ENCODE results near the gene LYAR. TPM values are rescaled to one million over a fixed set of nuclear protein-coding genes. Genes with fewer than 3 reads are reported as not detected.
A peak's percentile ranks its signal among the peaks of the same experiment; 100 is the strongest.

The LYAR gene
- total and polyA plus RNA-seq, 2 of the 13 experiments (the other 11 are each of a cell fraction or from before 2014, with no cell fraction given): 7.8 to 94.2 TPM

GRCh38 chr4:4259484-4260100 lies 30.4 kb downstream of the LYAR start (continued):
- TF ChIP-seq, protein P1, sequence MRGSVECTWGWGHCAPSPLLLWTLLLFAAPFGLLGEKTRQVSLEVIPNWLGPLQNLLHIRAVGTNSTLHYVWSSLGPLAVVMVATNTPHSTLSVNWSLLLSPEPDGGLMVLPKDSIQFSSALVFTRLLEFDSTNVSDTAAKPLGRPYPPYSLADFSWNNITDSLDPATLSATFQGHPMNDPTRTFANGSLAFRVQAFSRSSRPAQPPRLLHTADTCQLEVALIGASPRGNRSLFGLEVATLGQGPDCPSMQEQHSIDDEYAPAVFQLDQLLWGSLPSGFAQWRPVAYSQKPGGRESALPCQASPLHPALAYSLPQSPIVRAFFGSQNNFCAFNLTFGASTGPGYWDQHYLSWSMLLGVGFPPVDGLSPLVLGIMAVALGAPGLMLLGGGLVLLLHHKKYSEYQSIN (CRISPR knock-in tag; IDR thresholded peaks at IDR 0.05; ENCODE audit: borderline replicate concordance): no peak
- TF ChIP-seq, protein P2, sequence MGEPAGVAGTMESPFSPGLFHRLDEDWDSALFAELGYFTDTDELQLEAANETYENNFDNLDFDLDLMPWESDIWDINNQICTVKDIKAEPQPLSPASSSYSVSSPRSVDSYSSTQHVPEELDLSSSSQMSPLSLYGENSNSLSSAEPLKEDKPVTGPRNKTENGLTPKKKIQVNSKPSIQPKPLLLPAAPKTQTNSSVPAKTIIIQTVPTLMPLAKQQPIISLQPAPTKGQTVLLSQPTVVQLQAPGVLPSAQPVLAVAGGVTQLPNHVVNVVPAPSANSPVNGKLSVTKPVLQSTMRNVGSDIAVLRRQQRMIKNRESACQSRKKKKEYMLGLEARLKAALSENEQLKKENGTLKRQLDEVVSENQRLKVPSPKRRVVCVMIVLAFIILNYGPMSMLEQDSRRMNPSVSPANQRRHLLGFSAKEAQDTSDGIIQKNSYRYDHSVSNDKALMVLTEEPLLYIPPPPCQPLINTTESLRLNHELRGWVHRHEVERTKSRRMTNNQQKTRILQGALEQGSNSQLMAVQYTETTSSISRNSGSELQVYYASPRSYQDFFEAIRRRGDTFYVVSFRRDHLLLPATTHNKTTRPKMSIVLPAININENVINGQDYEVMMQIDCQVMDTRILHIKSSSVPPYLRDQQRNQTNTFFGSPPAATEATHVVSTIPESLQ (CRISPR knock-in tag; conservative IDR thresholded peaks at IDR 0.05): 0 out of 2 replicates have a peak, but pooled peaks have one; percentile 23
- peak; percentile 87 for TF ChIP-seq MED1 (CRISPR knock-in tag; IDR thresholded peaks at IDR 0.05)
- TF ChIP-seq ZNF780A (CRISPR knock-in tag; IDR thresholded peaks at IDR 0.05): no peak
- TF ChIP-seq, protein P3, sequence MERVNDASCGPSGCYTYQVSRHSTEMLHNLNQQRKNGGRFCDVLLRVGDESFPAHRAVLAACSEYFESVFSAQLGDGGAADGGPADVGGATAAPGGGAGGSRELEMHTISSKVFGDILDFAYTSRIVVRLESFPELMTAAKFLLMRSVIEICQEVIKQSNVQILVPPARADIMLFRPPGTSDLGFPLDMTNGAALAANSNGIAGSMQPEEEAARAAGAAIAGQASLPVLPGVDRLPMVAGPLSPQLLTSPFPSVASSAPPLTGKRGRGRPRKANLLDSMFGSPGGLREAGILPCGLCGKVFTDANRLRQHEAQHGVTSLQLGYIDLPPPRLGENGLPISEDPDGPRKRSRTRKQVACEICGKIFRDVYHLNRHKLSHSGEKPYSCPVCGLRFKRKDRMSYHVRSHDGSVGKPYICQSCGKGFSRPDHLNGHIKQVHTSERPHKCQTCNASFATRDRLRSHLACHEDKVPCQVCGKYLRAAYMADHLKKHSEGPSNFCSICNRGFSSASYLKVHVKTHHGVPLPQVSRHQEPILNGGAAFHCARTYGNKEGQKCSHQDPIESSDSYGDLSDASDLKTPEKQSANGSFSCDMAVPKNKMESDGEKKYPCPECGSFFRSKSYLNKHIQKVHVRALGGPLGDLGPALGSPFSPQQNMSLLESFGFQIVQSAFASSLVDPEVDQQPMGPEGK (CRISPR knock-in tag; IDR thresholded peaks at IDR 0.05): peak; percentile 85
- TF ChIP-seq HOMEZ (CRISPR knock-in tag; IDR thresholded peaks at IDR 0.05; ENCODE audit: low read depth): peak; percentile 84
- TF ChIP-seq ZFP36L1 (CRISPR knock-in tag; IDR thresholded peaks at IDR 0.05): 0 out of 2 replicates have a peak, but pooled peaks have one; percentile 48
- TF ChIP-seq NFE2L1 (CRISPR knock-in tag; IDR thresholded peaks at IDR 0.05; ENCODE audit: borderline replicate concordance): no peak
- no peak for TF ChIP-seq ZNF598 (CRISPR knock-in tag; IDR thresholded peaks at IDR 0.05; ENCODE audit: borderline replicate concordance)
- no peak for TF ChIP-seq ISX (CRISPR knock-in tag; conservative IDR thresholded peaks at IDR 0.05)
- TF ChIP-seq ZMAT3 (CRISPR knock-in tag; conservative IDR thresholded peaks at IDR 0.05): 0 out of 2 replicates have a peak, but pooled peaks have one; percentile 43
- TF ChIP-seq ERF (CRISPR knock-in tag; IDR thresholded peaks at IDR 0.05): peak; percentile 69
- no peak for TF ChIP-seq ZBTB7A (CRISPR knock-in tag; IDR thresholded peaks at IDR 0.05)
- TF ChIP-seq, protein P4, sequence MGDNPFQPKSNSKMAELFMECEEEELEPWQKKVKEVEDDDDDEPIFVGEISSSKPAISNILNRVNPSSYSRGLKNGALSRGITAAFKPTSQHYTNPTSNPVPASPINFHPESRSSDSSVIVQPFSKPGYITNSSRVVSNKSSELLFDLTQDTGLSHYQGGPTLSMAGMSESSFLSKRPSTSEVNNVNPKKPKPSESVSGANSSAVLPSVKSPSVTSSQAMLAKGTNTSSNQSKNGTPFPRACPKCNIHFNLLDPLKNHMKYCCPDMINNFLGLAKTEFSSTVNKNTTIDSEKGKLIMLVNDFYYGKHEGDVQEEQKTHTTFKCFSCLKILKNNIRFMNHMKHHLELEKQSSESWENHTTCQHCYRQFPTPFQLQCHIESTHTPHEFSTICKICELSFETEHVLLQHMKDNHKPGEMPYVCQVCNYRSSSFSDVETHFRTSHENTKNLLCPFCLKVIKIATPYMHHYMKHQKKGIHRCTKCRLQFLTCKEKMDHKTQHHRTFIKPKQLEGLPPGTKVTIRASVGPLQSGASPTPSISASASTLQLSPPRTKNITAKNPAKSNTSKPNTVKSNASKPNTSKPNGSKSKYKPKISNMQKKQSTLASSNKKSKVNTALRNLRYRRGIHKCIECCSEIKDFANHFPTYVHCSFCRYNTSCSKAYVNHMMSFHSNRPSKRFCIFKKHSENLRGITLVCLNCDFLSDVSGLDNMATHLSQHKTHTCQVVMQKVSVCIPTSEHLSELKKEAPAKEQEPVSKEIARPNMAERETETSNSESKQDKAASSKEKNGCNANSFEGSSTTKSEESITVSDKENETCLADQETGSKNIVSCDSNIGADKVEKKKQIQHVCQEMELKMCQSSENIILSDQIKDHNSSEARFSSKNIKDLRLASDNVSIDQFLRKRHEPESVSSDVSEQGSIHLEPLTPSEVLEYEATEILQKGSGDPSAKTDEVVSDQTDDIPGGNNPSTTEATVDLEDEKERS (CRISPR knock-in tag; IDR thresholded peaks at IDR 0.05): no peak
- TF ChIP-seq TFAP4 (IDR thresholded peaks at IDR 0.05; ENCODE audit: borderline replicate concordance, low read depth): peak; percentile 94
- TF ChIP-seq NKX3-1 (CRISPR knock-in tag; IDR thresholded peaks at IDR 0.05): 0 out of 2 replicates have a peak, but pooled peaks have one; percentile 18
- TF ChIP-seq ZNF256 (CRISPR knock-in tag; conservative IDR thresholded peaks at IDR 0.05): 0 out of 2 replicates have a peak, but pooled peaks have one; percentile 23
- TF ChIP-seq DDIT3 (CRISPR knock-in tag; IDR thresholded peaks at IDR 0.05): no peak

All from HepG2 (cell line).